Measurements from ENCODE around the gene ASTN2.

GRCh38 chr9:116674210-116674980, 740.5 kb downstream of the ASTN2 start:
- no peak for TF ChIP-seq CTCF (IDR thresholded peaks at IDR 0.05; ENCODE audit: insufficient read depth, low read depth, low read length)
- TF ChIP-seq EZH2 (IDR thresholded peaks at IDR 0.05; ENCODE audit: insufficient read depth, low read length), result no peak
